ENCODE results near the gene MPC1.
"Not testable (repeated sequence)": the region's sequence is repeated elsewhere in the genome, so short reads cannot be mapped to it uniquely, and the experiment has no call there.

MPC1 gene

GRCh38 chr6:166408936-166409755 is 26.4 kb upstream of the MPC1 start:
- TF ChIP-seq CTCF (IDR thresholded peaks at IDR 0.05; ENCODE audit: low read depth, low read length, missing control alignments) = no peak

GRCh38 chr6:166406197-166406596 is 23.5 kb upstream of the MPC1 start:
- no peak for DNase-seq (ENCODE audit: low read depth)
- no peak overlapping the region for H3K4me3 ChIP-seq (ENCODE audit: low read depth, low read length)
- TF ChIP-seq CTCF (IDR thresholded peaks at IDR 0.05; ENCODE audit: low read depth, low read length, missing control alignments) = no peak

More at GRCh38 chr6:166408936-166409755, 26.4 kb upstream of the MPC1 start:
- H3K4me3 ChIP-seq (ENCODE audit: low read depth, low read length) = no peak overlapping the region
- no peak for DNase-seq (ENCODE audit: low read depth)

GRCh38 chr6:166405386-166405785 is 22.6 kb upstream of the MPC1 start:
- TF ChIP-seq CTCF (IDR thresholded peaks at IDR 0.05; ENCODE audit: low read depth, low read length, missing control alignments) = no peak

GRCh38 chr6:166402582-166403277 is 20.0 kb upstream of the MPC1 start:
- no peak for TF ChIP-seq CTCF (IDR thresholded peaks at IDR 0.05; ENCODE audit: low read depth, low read length, missing control alignments)
- DNase-seq (ENCODE audit: low read depth) = no peak
- no peak overlapping the region for H3K4me3 ChIP-seq (ENCODE audit: low read depth, low read length)

More at GRCh38 chr6:166405386-166405785, 22.6 kb upstream of the MPC1 start:
- DNase-seq (ENCODE audit: low read depth) = no peak
- no peak overlapping the region for H3K4me3 ChIP-seq (ENCODE audit: low read depth, low read length)

GRCh38 chr6:166400649-166401250 is 18.0 kb upstream of the MPC1 start:
- peak; percentile 81 for TF ChIP-seq CTCF (IDR thresholded peaks at IDR 0.05; ENCODE audit: low read depth, low read length, missing control alignments)
- DNase-seq (ENCODE audit: low read depth) = not testable (repeated sequence)

GRCh38 chr6:166400181-166400580 is 17.4 kb upstream of the MPC1 start:
- TF ChIP-seq CTCF (IDR thresholded peaks at IDR 0.05; ENCODE audit: low read depth, low read length, missing control alignments) = no peak
- H3K4me3 ChIP-seq (ENCODE audit: low read depth, low read length) = no peak overlapping the region
- no peak for DNase-seq (ENCODE audit: low read depth)

More at GRCh38 chr6:166400649-166401250, 18.0 kb upstream of the MPC1 start:
- not testable (repeated sequence) for H3K4me3 ChIP-seq (ENCODE audit: low read depth, low read length)

All from GM12864 (cell line).